IPS-NIHi11 (cell line): ENCODE data around the gene GKN2.
"Not testable (repeated sequence)": the region's sequence is repeated elsewhere in the genome, so short reads cannot be mapped to it uniquely, and the experiment has no call there.

ENCODE experiments used
- DNase-seq: peaks from one replicate; pipeline ENCODE4 v3.0.0; 2012; ENCODE audit warnings: mixed read lengths, low spot score

Gene GKN2

GRCh38 chr2:68959001-68959400, 6.3 kb upstream of the GKN2 start:
- DNase-seq = no peak

GRCh38 chr2:68955432-68955831, 2.7 kb upstream of the GKN2 start:
- not testable (repeated sequence) for DNase-seq

- DNase-seq = no peak
These were observed 794 bp downstream of the GKN2 start for GRCh38 chr2:68951899-68952298.

GRCh38 chr2:68948710-68949109, 4.0 kb downstream of the GKN2 start:
- DNase-seq = no peak

- DNase-seq = no peak
These were observed 6.6 kb downstream of the GKN2 start for GRCh38 chr2:68946117-68946516.

- peak; percentile 79 for DNase-seq
These were observed 8.8 kb downstream of the GKN2 start for GRCh38 chr2:68943581-68944568.

- no peak for DNase-seq
These were observed 9.9 kb downstream of the GKN2 start for GRCh38 chr2:68942827-68943226.

GRCh38 chr2:68940369-68940768, 12.3 kb downstream of the GKN2 start:
- DNase-seq = no peak

- DNase-seq = no peak
These were observed 12.7 kb downstream of the GKN2 start for GRCh38 chr2:68939962-68940361.

GRCh38 chr2:68938938-68939337, 13.8 kb downstream of the GKN2 start:
- DNase-seq = no peak

- DNase-seq = no peak
These were observed 15.2 kb downstream of the GKN2 start for GRCh38 chr2:68937346-68938055.

GRCh38 chr2:68936889-68937288, 15.8 kb downstream of the GKN2 start:
- DNase-seq = no peak

GRCh38 chr2:68936427-68936826, 16.3 kb downstream of the GKN2 start:
- no peak for DNase-seq

- DNase-seq = no peak
These were observed 17.2 kb downstream of the GKN2 start for GRCh38 chr2:68935471-68935870.

- no peak for DNase-seq
These were observed 18.7 kb downstream of the GKN2 start for GRCh38 chr2:68934021-68934420.

GRCh38 chr2:68932402-68932801, 20.3 kb downstream of the GKN2 start:
- DNase-seq = no peak

- DNase-seq = no peak
These were observed 20.9 kb downstream of the GKN2 start for GRCh38 chr2:68931799-68932198.

GRCh38 chr2:68931149-68931711, 21.5 kb downstream of the GKN2 start:
- no peak for DNase-seq

- no peak for DNase-seq
These were observed 25.9 kb downstream of the GKN2 start for GRCh38 chr2:68926796-68927195.

- DNase-seq = peak; percentile 81
These were observed 27.3 kb downstream of the GKN2 start for GRCh38 chr2:68925295-68925896.

GRCh38 chr2:68921646-68922045, 31.0 kb downstream of the GKN2 start:
- DNase-seq = no peak

GRCh38 chr2:68920481-68921170, 32.1 kb downstream of the GKN2 start:
- no peak for DNase-seq
